ENCODE measurements around the gene SARS2. TPM values are rescaled to one million over a fixed set of nuclear protein-coding genes. Genes with fewer than 3 reads are reported as not detected.

SARS2 gene
- total RNA-seq, 1 experiment from 2014 or later: 57.4 TPM

GRCh38 chr19:38898788-38899446 lies 31.6 kb downstream of the SARS2 start:
- no peaks in the 10 kb centered on the region for H3K23me2 ChIP-seq (ENCODE audit: insufficient read length, low read depth, low read length, poor library complexity, severe bottlenecking)
- no peaks in the 10 kb centered on the region for H4K20me1 ChIP-seq (ENCODE audit: control insufficient read depth, insufficient read depth, insufficient read length)
- peak overlapping the region; percentile 68 for H3K4me2 ChIP-seq (ENCODE audit: insufficient read depth, insufficient read length, low read length)
- no peak overlapping the region for H4K91ac ChIP-seq (ENCODE audit: insufficient read length, low read depth, low read length)
- no peak overlapping the region for H4K5ac ChIP-seq (ENCODE audit: insufficient read length, low read depth, low read length)
- no peak overlapping the region for H3K56ac ChIP-seq (ENCODE audit: insufficient read length, low read depth, low read length)
- WGBS (ENCODE audit: extremely low coverage, insufficient read length, low lambda C conversion rate): no CpG with 5 or more reads among the region's 25 CpGs
- H3K79me2 ChIP-seq (ENCODE audit: insufficient read depth, low read length): no peaks in the 10 kb centered on the region
- TF ChIP-seq, protein P1, sequence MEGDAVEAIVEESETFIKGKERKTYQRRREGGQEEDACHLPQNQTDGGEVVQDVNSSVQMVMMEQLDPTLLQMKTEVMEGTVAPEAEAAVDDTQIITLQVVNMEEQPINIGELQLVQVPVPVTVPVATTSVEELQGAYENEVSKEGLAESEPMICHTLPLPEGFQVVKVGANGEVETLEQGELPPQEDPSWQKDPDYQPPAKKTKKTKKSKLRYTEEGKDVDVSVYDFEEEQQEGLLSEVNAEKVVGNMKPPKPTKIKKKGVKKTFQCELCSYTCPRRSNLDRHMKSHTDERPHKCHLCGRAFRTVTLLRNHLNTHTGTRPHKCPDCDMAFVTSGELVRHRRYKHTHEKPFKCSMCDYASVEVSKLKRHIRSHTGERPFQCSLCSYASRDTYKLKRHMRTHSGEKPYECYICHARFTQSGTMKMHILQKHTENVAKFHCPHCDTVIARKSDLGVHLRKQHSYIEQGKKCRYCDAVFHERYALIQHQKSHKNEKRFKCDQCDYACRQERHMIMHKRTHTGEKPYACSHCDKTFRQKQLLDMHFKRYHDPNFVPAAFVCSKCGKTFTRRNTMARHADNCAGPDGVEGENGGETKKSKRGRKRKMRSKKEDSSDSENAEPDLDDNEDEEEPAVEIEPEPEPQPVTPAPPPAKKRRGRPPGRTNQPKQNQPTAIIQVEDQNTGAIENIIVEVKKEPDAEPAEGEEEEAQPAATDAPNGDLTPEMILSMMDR (conservative IDR thresholded peaks at IDR 0.05): no peak
- H3K4me1 Mint-ChIP-seq: peaks cover 15 to 18% of the 10 kb centered on the region in 2 experiments
- H3K18ac ChIP-seq (ENCODE audit: insufficient read length, low read depth, low read length): no peak overlapping the region
- no peak for DNase-seq
- H2BK15ac ChIP-seq (ENCODE audit: low read depth, low read length): no peak overlapping the region
- no peak overlapping the region for H3K27ac ChIP-seq (ENCODE audit: insufficient read length, low read depth, low read length)
- H2BK20ac ChIP-seq (ENCODE audit: low read depth, low read length, poor library complexity, severe bottlenecking): no peak overlapping the region
- H4K8ac ChIP-seq (replicated peaks; ENCODE audit: insufficient read length, low read depth, low read length): no peak overlapping the region
- H3K23ac ChIP-seq (ENCODE audit: insufficient read length, low read depth, low read length): no peak overlapping the region
- H2AK5ac ChIP-seq (ENCODE audit: insufficient read length, low read length): no peak overlapping the region
- peak overlapping the region; percentile 81 to 86 for H3K4me3 Mint-ChIP-seq
- peak overlapping the region in 1 of 3 experiments; percentile 89; a peak in 2 of 7 replicates for H3K27ac Mint-ChIP-seq
- no peak overlapping the region for H2BK5ac ChIP-seq (ENCODE audit: insufficient read length, low read length)
- no peaks in the 10 kb centered on the region for H3K27me3 ChIP-seq (ENCODE audit: insufficient read depth, low read length)
- no peak overlapping the region for H3K14ac ChIP-seq (ENCODE audit: insufficient read depth, low read length)
- no peak overlapping the region for H3T11ph ChIP-seq (ENCODE audit: low read length)
- peaks cover 2% of the 10 kb centered on the region; the same call in 1 of the 2 replicates for H3K4me1 ChIP-seq (ENCODE audit: insufficient read depth, low read length)
- H3K36me3 Mint-ChIP-seq (ENCODE audit: insufficient read depth in 1 of 3, low read depth in 3 of 3): peaks cover 0 to 5% (median 2%) of the 10 kb centered on the region in 3 experiments; a peak in 3 of 7 replicates
- no peak overlapping the region for H2BK120ac ChIP-seq (ENCODE audit: low read depth, low read length, poor library complexity, severe bottlenecking)
- H2BK12ac ChIP-seq (ENCODE audit: insufficient read length, low read depth, low read length): no peak overlapping the region
- no peak overlapping the region for H2AFZ ChIP-seq (ENCODE audit: low read length)
- H3K27me3 Mint-ChIP-seq (ENCODE audit: low read depth): peaks cover 15% of the 10 kb centered on the region
- no peak overlapping the region for H3K9ac ChIP-seq (ENCODE audit: extremely low read depth, insufficient read length, low read length)
- H3K4ac ChIP-seq (ENCODE audit: low read depth, low read length): no peak overlapping the region
- peaks cover 0 to 3% of the 10 kb centered on the region in 2 experiments; a peak in 1 of 5 replicates for H3K9me3 Mint-ChIP-seq
- no peaks in the 10 kb centered on the region for H3K79me1 ChIP-seq (ENCODE audit: insufficient read depth, low read depth, low read length, poor library complexity, severe bottlenecking)
- H3K9me3 ChIP-seq (ENCODE audit: control insufficient read depth, low read depth, low read length): no peaks in the 10 kb centered on the region
